Spleen (tissue), 11 donors: ENCODE results near the gene XPO4. TPM values are rescaled to one million over a fixed set of nuclear protein-coding genes. Genes with fewer than 3 reads are reported as not detected.

Source experiments
- DNase-seq: peaks from one replicate; pipeline ENCODE4 v3.0.0-alpha.2; 2020
- H3K27ac ChIP-seq, 8 donors: fragments of 200-600 bp; sonication (generic) in 7 of 8; 1 replicate in 4 of 8; 2 replicates in 4 of 8; pipeline versions ENCODE4 v1.5.0 to v1.8.0; 2016 to 2021; ENCODE audit warnings: inconsistent platforms in 4 of 8, mild to moderate bottlenecking in 4 of 8, moderate library complexity in 1 of 8
- H3K27me3 ChIP-seq, 7 donors: fragments of 200-600 bp; sonication (generic) in 6 of 7; replicated peaks in 1 of 7; 1 replicate in 4 of 7; 2 replicates in 3 of 7; pipeline versions ENCODE4 v1.5.0 to v1.8.0; 2016 to 2021; ENCODE audit warnings: inconsistent platforms in 3 of 7, mild to moderate bottlenecking in 1 of 7
- H3K36me3 ChIP-seq, 6 donors: fragments of 200-600 bp; sonication (generic) in 5 of 6; 1 replicate in 4 of 6; 2 replicates in 2 of 6; pipeline versions ENCODE4 v1.5.0 to v1.8.0; 2016 to 2021; ENCODE audit warnings: inconsistent platforms in 2 of 6
- H3K4me1 ChIP-seq, 6 donors: fragments of 200-600 bp; sonication (generic) in 5 of 6; 1 replicate in 3 of 6; 2 replicates in 3 of 6; pipeline versions ENCODE4 v1.5.0 to v1.8.0; 2016 to 2021; ENCODE audit warnings: inconsistent platforms in 3 of 6
- H3K4me3 ChIP-seq, 8 donors: fragments of 200-600 bp; sonication (generic) in 7 of 8; 1 replicate in 4 of 8; 2 replicates in 4 of 8; pipeline versions ENCODE4 v1.5.0 to v1.8.0; 2016 to 2021; ENCODE audit warnings: inconsistent platforms in 4 of 8, mild to moderate bottlenecking in 4 of 8, moderate library complexity in 2 of 8
- H3K9me3 ChIP-seq, 8 donors: fragments of 200-600 bp; sonication (generic) in 7 of 8; 1 replicate in 4 of 8; 2 replicates in 4 of 8; pipeline versions ENCODE4 v1.5.0 to v1.8.0; 2016 to 2021; ENCODE audit warnings: inconsistent platforms in 4 of 8
- POLR2A ChIP-seq, 3 donors: fragments of 450-650 bp; IDR thresholded peaks; one replicate each; pipeline ENCODE4 v1.5.1; 2017; ENCODE audit warnings: antibody characterized with exemption in 3 of 3, mild to moderate bottlenecking in 1 of 3
- POLR2AphosphoS5 ChIP-seq, 3 donors: sonication (generic); formaldehyde crosslinking; IDR thresholded peaks; one replicate each; pipeline ENCODE4 v1.5.1; 2017; ENCODE audit warnings: antibody characterized with exemption in 3 of 3
- whole genome bisulfite sequencing, 5 donors: extraction: QIAGEN DNeasy Blood & Tissue Kit in 3 of 5; methylation state at CpG; one replicate each; pipeline versions ENCODE4 v1.1.5 to v1.1.7; 2013 to 2018; 5-methylcytosine and 5-hydroxymethylcytosine counted together
- intact Hi-C: fragments of 100-400 bp; cut with DNase I; formaldehyde crosslinking; loops from one replicate; pipeline ENCODE4 v1.15.0; 2023; ENCODE audit warnings: low total_unique reads
- polyA plus RNA-seq, 3 donors: library from polyadenylated mRNA; stranded (reverse); fragments of 200-250 nt; gene quantifications; one replicate each; pipeline ENCODE4 v1.2.1, GENCODE V29; 2013
- total RNA-seq, 7 donors: library from RNA; depleted of rRNA in 3 of 7; stranded (reverse); fragments of >200 nt in 3 of 7; fragmentation: NEBNext Ultra II Directional in 4 of 7; extraction: Animal tissue kit (Norgen Biotek cat#: 25700) in 4 of 7; gene quantifications; one replicate each; pipeline versions ENCODE4 v1.1.0 to v1.2.1, GENCODE V29; 2016 to 2021
- TF ChIP-seq, protein P1 (sequence below), 11 experiments: fragments of 200-600 bp in 7 of 11; fragments of 450-650 bp in 4 of 11; sonication (generic) in 4 of 11; IDR thresholded peaks in 8 of 11; conservative IDR thresholded peaks in 3 of 11; 1 replicate in 7 of 11; 2 replicates in 4 of 11; pipeline versions ENCODE4 v1.4.0 to v1.8.0; 2016 to 2021; ENCODE audit warnings: antibody characterized with exemption in 11 of 11, inconsistent platforms in 4 of 11, mild to moderate bottlenecking in 1 of 11
- donor health status: healthy with polysubstance abuse.
- donor health status: DM: no; HTN: no; CAD: no; lungs with moderate emphysema.
- donor health status: DM: no; HTN: no; CAD: no.
- donor health status: Bipolar disorder and iron deficiency.
- donor health status: healthy.
- donor health status: DM: no; HTN: no; CAD: no.
- donor health status: DM: yes; HTN: yes; CAD: no.

Gene XPO4
- total and polyA plus RNA-seq, 10 donors = 3.1 to 23.1 (median 17.5) TPM

- Histone ChIP-seq H3K27me3 (no peaks in the 10 kb centered on the region), H3K36me3 (peaks cover 0 to 38% (median 4%) of the 10 kb centered on the region in 6 donors), H3K9me3 (no peaks in the 10 kb centered on the region), H3K27ac (no peak overlapping the region), H3K4me3 (no peak overlapping the region), H3K4me1 (no peaks in the 10 kb centered on the region)
- no peak for DNase-seq
- WGBS, 5 donors = 78 to 90% (median 84%) methylated on average over 1 of the region's 1 CpG
- intact Hi-C loops = no loop called here
- TF ChIP-seq POLR2AphosphoS5 (IDR thresholded peaks at IDR 0.05) = no peak
- TF ChIP-seq, protein P1, sequence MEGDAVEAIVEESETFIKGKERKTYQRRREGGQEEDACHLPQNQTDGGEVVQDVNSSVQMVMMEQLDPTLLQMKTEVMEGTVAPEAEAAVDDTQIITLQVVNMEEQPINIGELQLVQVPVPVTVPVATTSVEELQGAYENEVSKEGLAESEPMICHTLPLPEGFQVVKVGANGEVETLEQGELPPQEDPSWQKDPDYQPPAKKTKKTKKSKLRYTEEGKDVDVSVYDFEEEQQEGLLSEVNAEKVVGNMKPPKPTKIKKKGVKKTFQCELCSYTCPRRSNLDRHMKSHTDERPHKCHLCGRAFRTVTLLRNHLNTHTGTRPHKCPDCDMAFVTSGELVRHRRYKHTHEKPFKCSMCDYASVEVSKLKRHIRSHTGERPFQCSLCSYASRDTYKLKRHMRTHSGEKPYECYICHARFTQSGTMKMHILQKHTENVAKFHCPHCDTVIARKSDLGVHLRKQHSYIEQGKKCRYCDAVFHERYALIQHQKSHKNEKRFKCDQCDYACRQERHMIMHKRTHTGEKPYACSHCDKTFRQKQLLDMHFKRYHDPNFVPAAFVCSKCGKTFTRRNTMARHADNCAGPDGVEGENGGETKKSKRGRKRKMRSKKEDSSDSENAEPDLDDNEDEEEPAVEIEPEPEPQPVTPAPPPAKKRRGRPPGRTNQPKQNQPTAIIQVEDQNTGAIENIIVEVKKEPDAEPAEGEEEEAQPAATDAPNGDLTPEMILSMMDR (IDR thresholded peaks at IDR 0.05 in 8 of 11, conservative IDR thresholded peaks at IDR 0.05 in 3 of 11) = no peak
These were observed 55.2 kb downstream of the XPO4 start for GRCh38 chr13:20847296-20847695.

- Histone ChIP-seq H3K27ac (no peak overlapping the region), H3K27me3 (no peaks in the 10 kb centered on the region), H3K4me3 (no peak overlapping the region), H3K9me3 (no peaks in the 10 kb centered on the region), H3K36me3 (peaks cover 0 to 56% (median 15%) of the 10 kb centered on the region in 6 donors), H3K4me1 (no peaks in the 10 kb centered on the region)
- TF ChIP-seq POLR2A (IDR thresholded peaks at IDR 0.05) = no peak
- TF ChIP-seq, protein P1 (IDR thresholded peaks at IDR 0.05 in 8 of 11, conservative IDR thresholded peaks at IDR 0.05 in 3 of 11) = no peak
- TF ChIP-seq POLR2AphosphoS5 (IDR thresholded peaks at IDR 0.05) = no peak
- 80 to 86% (median 82%) methylated on average over 6 of the region's 6 CpGs for WGBS, 5 donors
- intact Hi-C loops = no loop called here
- DNase-seq = no peak
These were observed 59.4 kb downstream of the XPO4 start for GRCh38 chr13:20843166-20843565.

DNA sequence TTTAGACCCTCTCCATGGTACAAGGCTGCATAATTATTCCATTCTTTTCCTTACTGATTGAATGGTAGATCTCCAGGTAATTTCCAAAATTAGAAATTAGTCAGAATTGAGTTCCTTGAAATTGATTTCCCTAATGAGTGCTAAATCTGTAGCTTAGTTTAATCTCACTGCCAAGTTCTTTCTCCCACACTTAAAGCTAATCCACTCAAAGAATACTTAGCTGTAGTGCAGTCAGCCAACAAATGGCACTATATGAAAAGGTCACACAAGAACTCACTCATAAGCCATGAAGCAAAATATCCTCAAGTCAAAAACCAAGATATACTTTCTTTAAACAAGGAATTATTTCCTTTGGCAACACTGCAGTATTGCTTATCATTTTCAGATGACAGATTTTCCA, 62.0 kb downstream of the XPO4 start:
- Histone ChIP-seq H3K4me1 (no peaks in the 10 kb centered on the region), H3K27me3 (no peaks in the 10 kb centered on the region), H3K4me3 (no peak overlapping the region), H3K27ac (no peak overlapping the region), H3K36me3 (peaks cover 0 to 82% (median 28%) of the 10 kb centered on the region in 6 donors), H3K9me3 (no peaks in the 10 kb centered on the region)
- intact Hi-C loops = no loop called here
- no peak for DNase-seq
- TF ChIP-seq POLR2A (IDR thresholded peaks at IDR 0.05) = no peak
- TF ChIP-seq, protein P1 (IDR thresholded peaks at IDR 0.05 in 8 of 11, conservative IDR thresholded peaks at IDR 0.05 in 3 of 11) = no peak
- TF ChIP-seq POLR2AphosphoS5 (IDR thresholded peaks at IDR 0.05) = no peak

DNA sequence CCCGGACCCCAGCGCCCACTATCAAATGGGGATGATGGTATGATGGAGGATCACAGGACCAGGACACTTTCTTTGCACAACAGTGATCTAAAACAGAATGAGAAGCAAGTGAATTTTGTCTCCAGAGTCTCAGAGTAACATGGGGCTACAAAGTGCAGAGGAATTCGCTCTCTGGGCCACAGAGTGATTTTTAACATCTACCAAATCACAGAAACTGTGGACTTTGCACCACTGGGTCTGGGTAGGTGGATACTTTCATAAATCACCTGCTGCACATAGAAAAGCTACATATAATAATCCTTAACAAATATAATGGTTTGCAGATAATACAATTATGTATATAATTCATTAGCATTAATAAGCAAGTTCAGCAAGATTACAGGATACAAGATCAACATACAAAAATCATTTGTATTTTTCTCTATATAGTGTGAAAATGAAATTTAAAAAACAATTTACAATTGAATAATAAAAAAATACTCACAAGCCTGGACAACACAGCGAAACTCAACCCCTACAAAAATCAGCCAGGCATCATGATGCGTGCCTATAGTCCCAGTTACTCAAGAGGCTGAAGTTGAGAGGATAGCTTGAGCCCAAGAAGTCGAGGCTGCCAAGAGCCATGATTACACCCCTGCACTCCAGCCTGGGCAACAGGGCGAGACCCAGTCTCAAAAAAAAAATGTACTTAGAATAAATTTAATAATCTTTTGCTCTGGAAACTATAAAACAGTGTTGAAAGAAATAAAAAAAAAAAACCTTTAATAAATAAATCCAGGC, 68.5 kb downstream of the XPO4 start:
- H3K27ac ChIP-seq = no peak overlapping the region
- TF ChIP-seq POLR2AphosphoS5 (IDR thresholded peaks at IDR 0.05) (no peak), POLR2A (IDR thresholded peaks at IDR 0.05) (no peak)
- TF ChIP-seq, protein P1 (IDR thresholded peaks at IDR 0.05 in 8 of 11, conservative IDR thresholded peaks at IDR 0.05 in 3 of 11) = no peak
- no peaks in the 10 kb centered on the region for H3K9me3 ChIP-seq
- H3K4me3 ChIP-seq = no peak overlapping the region
- H3K36me3 ChIP-seq = peaks cover 0 to 70% (median 21%) of the 10 kb centered on the region in 6 donors
- H3K4me1 ChIP-seq = peaks cover 0 to 2% (median 0%) of the 10 kb centered on the region in 6 donors
- DNase-seq = no peak
- WGBS, 5 donors = 88 to 98% (median 96%) methylated on average over 7 of the region's 7 CpGs
- no peaks in the 10 kb centered on the region for H3K27me3 ChIP-seq
- intact Hi-C loops = no loop called here
